A673 (cell line): Measurements from ENCODE around the gene GCNT1.

Experiments
- CTCF ChIP-seq: fragments of 300-800, 200-600 bp; sonication (generic); conservative IDR thresholded peaks from 2 replicates; pipeline ENCODE4 v1.5.1; 2017; ENCODE audit warnings: low read depth, mild to moderate bottlenecking, antibody characterized with exemption, low read length, moderate library complexity, mixed read lengths
- EZH2 ChIP-seq: fragments of 200-600 bp; sonication (generic); IDR thresholded peaks from 2 replicates; pipeline ENCODE4 v1.6.1; 2017; ENCODE audit warnings: borderline replicate concordance, low read depth, mild to moderate bottlenecking, mixed read lengths, antibody characterized with exemption, low read length; ENCODE audit not compliant: poor library complexity, severe bottlenecking

GRCh38 chr9:76529653-76530052 is 70.7 kb downstream of the GCNT1 start:
- TF ChIP-seq CTCF (no peak), EZH2 (no peak)
